B cell (primary cell): Measurements from ENCODE around the gene TOR1AIP2. TPM values are rescaled to one million over a fixed set of nuclear protein-coding genes. Genes with fewer than 3 reads are reported as not detected.

Source experiments
- ATAC-seq: fragments of 200-7000 bp; cut with Tn5 transposase; one replicate; pipeline ENCODE4 v1.10.0; 2021; ENCODE audit warnings: low read depth, mild to moderate bottlenecking, moderate number of reproducible peaks, moderate library complexity
- CTCF ChIA-PET: fragments of 350-600 bp; sonication (Branson Sonifier 250); formaldehyde crosslinking; loops from one replicate; lab custom pipeline; 2021; ENCODE audit warnings: antibody characterized with exemption, inconsistent platforms; lab: Charles Lee
- POLR2A ChIA-PET: fragments of 350-600 bp; sonication (Branson Sonifier 250); formaldehyde crosslinking; loops from one replicate; lab custom pipeline; 2021; ENCODE audit warnings: antibody characterized with exemption; lab: Charles Lee
- DNase-seq: peaks from one replicate; pipeline ENCODE4 v3.0.0; 2013
- H2AFZ ChIP-seq: 2 replicates; pipeline ENCODE4 v1.6.1; 2012; ENCODE audit warnings: mild to moderate bottlenecking, low read depth, low read length; ENCODE audit not compliant: insufficient read depth, poor library complexity, severe bottlenecking
- H3K27ac ChIP-seq, 2 donors: 1 replicate in 1 of 2; 2 replicates in 1 of 2; pipeline ENCODE4 v1.5.1; 2012 to 2013; ENCODE audit warnings: low read length in 2 of 2, mild to moderate bottlenecking in 2 of 2, moderate library complexity in 1 of 2
- H3K27me3 ChIP-seq, 4 experiments: fragments of 200-600 bp in 1 of 4; sonication (generic) in 1 of 4; replicated peaks in 1 of 4; 1 replicate in 2 of 4; 2 replicates in 2 of 4; pipeline versions ENCODE4 v1.6.1 to v1.7.0; 2013 to 2016; ENCODE audit warnings: low read length in 3 of 4, mild to moderate bottlenecking in 2 of 4, mixed read lengths in 1 of 4, moderate library complexity in 1 of 4; ENCODE audit not compliant: insufficient read depth in 4 of 4, control insufficient read depth in 3 of 4; ENCODE audit errors: control extremely low read depth in 1 of 4
- H3K36me3 ChIP-seq, 2 experiments: replicated peaks in 1 of 2; 1 replicate in 1 of 2; 2 replicates in 1 of 2; pipeline versions ENCODE4 v1.6.1 to v1.7.1; 2013; ENCODE audit warnings: low read length in 1 of 2; ENCODE audit not compliant: insufficient read depth in 2 of 2, control insufficient read depth in 1 of 2; ENCODE audit errors: control extremely low read depth in 1 of 2, extremely low read depth in 1 of 2
- H3K4me1 ChIP-seq, 2 donors: fragments of 200-600 bp in 1 of 2; sonication (generic) in 1 of 2; 1 replicate in 1 of 2; 2 replicates in 1 of 2; pipeline versions ENCODE4 v1.5.1 to v1.6.1; 2013 to 2017; ENCODE audit warnings: low read length in 2 of 2; ENCODE audit not compliant: control insufficient read depth in 2 of 2, insufficient read depth in 2 of 2
- H3K4me2 ChIP-seq: replicated peaks from 2 replicates; pipeline ENCODE3; 2012; ENCODE audit warnings: mild to moderate bottlenecking, low read depth, low read length; ENCODE audit not compliant: poor library complexity, severe bottlenecking
- H3K4me3 ChIP-seq, 5 experiments: fragments of 200-600 bp in 1 of 5; sonication (generic) in 1 of 5; 1 replicate in 3 of 5; 2 replicates in 2 of 5; pipeline versions ENCODE4 v1.5.1 to v1.7.0; 2011 to 2016; ENCODE audit warnings: low read length in 4 of 5, mild to moderate bottlenecking in 4 of 5, low read depth in 2 of 5, control low read depth in 1 of 5, moderate library complexity in 1 of 5; ENCODE audit not compliant: insufficient read depth in 1 of 5; ENCODE audit errors: control extremely low read depth in 1 of 5, extremely low read depth in 1 of 5
- H3K79me2 ChIP-seq: fragments of 200-600 bp; sonication (generic); one replicate; pipeline ENCODE4 v1.6.0; 2016; ENCODE audit warnings: low read length; ENCODE audit not compliant: control insufficient read depth, insufficient read depth
- H3K9ac ChIP-seq: fragments of 200-600 bp; sonication (generic); 2 replicates; pipeline ENCODE4 v1.6.1; 2017; ENCODE audit warnings: mild to moderate bottlenecking, low read length, moderate library complexity
- H3K9me3 ChIP-seq, 3 donors: one replicate each; pipeline versions ENCODE4 v1.6.1 to v1.7.1; 2013; ENCODE audit warnings: low read length in 2 of 3; ENCODE audit not compliant: control insufficient read depth in 2 of 3, insufficient read depth in 1 of 3; ENCODE audit errors: control extremely low read depth in 1 of 3
- H4K20me1 ChIP-seq: 2 replicates; pipeline ENCODE4 v1.6.0; 2012; ENCODE audit warnings: mild to moderate bottlenecking, low read length; ENCODE audit not compliant: insufficient read depth, control insufficient read depth, poor library complexity, severe bottlenecking
- H3K27ac Mint-ChIP-seq: one replicate; pipeline ENCODE4 v1.8.0; 2021; ENCODE audit warnings: mixed read lengths
- H3K27me3 Mint-ChIP-seq: one replicate; pipeline ENCODE4 v1.8.0; 2021; ENCODE audit warnings: mixed read lengths
- H3K4me1 Mint-ChIP-seq: one replicate; pipeline ENCODE4 v1.8.0; 2021; ENCODE audit warnings: mixed read lengths
- H3K4me3 Mint-ChIP-seq: one replicate; pipeline ENCODE4 v1.8.0; 2021; ENCODE audit warnings: mixed read lengths
- H3K9me3 Mint-ChIP-seq: one replicate; pipeline ENCODE4 v1.8.0; 2022; ENCODE audit warnings: mixed read lengths; ENCODE audit not compliant: insufficient read depth
- CTCF ChIP-seq: fragments of 200-600 bp; IDR thresholded peaks from one replicate; pipeline ENCODE4 v1.8.0; 2022; ENCODE audit warnings: antibody characterized with exemption, mild to moderate bottlenecking
- EZH2 ChIP-seq: IDR thresholded peaks from 2 replicates; pipeline ENCODE4 v1.6.1; 2012; ENCODE audit warnings: borderline replicate concordance, low read depth, mild to moderate bottlenecking, moderate library complexity, low read length; ENCODE audit not compliant: insufficient read depth, poor library complexity, severe bottlenecking
- WGBS: methylation state at CpG from one replicate; pipeline ENCODE4 v1.1.5; 2013; ENCODE audit warnings: missing lambda C conversion rate; ENCODE audit not compliant: insufficient coverage; 5-methylcytosine and 5-hydroxymethylcytosine counted together
- intact Hi-C: fragments of 100-400 bp; cut with micrococcal nuclease; formaldehyde crosslinking; loops from one replicate; pipeline ENCODE4 v1.10.0; 2022
- polyA plus RNA-seq: library from polyadenylated mRNA; depleted of rRNA; stranded (reverse); fragments of >200 nt; gene quantifications from 2 replicates; pipeline ENCODE4 v1.2.3, GENCODE V29; 2012
- total RNA-seq, 2 donors: library from RNA; stranded (reverse); fragments of 120-200 nt in 1 of 2; gene quantifications; 1 replicate in 1 of 2; 2 replicates in 1 of 2; pipeline versions ENCODE4 v1.2.3 to v1.2.4, GENCODE V29; 2013 to 2022

TOR1AIP2 gene
- total and polyA plus RNA-seq, 2 donors (not counting 1 experiment from before 2014, with no cell fraction given): 13.6 to 54.4 TPM

- ATAC-seq (no peak), DNase-seq (no peak)
- Histone ChIP-seq H2AFZ (no peak overlapping the region), H3K4me2 (no peak overlapping the region), H3K9me3 (no peaks in the 10 kb centered on the region), H3K4me3 (no peak overlapping the region), H3K9ac (no peak overlapping the region), H3K4me1 (no peaks in the 10 kb centered on the region), H3K27ac (no peak overlapping the region), H3K79me2 (no peaks in the 10 kb centered on the region), H4K20me1 (no peaks in the 10 kb centered on the region), H3K36me3 (no peaks in the 10 kb centered on the region), H3K27me3 (peaks cover 0 to 4% (median 0%) of the 10 kb centered on the region in 4 experiments)
- ChIA-PET CTCF (interaction anchor here (1.7 kb wide), 1 partner anchor 14 kb away, joined by 6 read pairs; no protein-coding TSS in a partner anchor), POLR2A (no interaction called here)
- 93% methylated on average over 9 of the region's 9 CpGs for WGBS
- Mint-ChIP-seq H3K27me3 (peaks cover 18% of the 10 kb centered on the region), H3K27ac (no peak overlapping the region), H3K4me3 (no peak overlapping the region), H3K4me1 (no peaks in the 10 kb centered on the region), H3K9me3 (no peaks in the 10 kb centered on the region)
- TF ChIP-seq EZH2 (no peak), CTCF (no peak)
- intact Hi-C loops: no loop called here
Measured at GRCh38 chr1:179828554-179829110, 49.0 kb downstream of the TOR1AIP2 start.

GRCh38 chr1:179826626-179827280 is 50.9 kb downstream of the TOR1AIP2 start:
- peaks cover 18% of the 10 kb centered on the region for H3K27me3 Mint-ChIP-seq

More at GRCh38 chr1:179826626-179827280, 50.9 kb downstream of the TOR1AIP2 start:
- H3K9ac ChIP-seq: no peak overlapping the region
- no peak for DNase-seq
- H3K27ac ChIP-seq: no peak overlapping the region
- ChIA-PET CTCF (interaction anchor here (0.5 to 1.7 kb wide), 2 partner anchors 12 to 37 kb away, joined by 3 to 6 read pairs; no protein-coding TSS in a partner anchor), POLR2A (no interaction called here)
- H2AFZ ChIP-seq: no peak overlapping the region
- no peak overlapping the region for H3K4me3 ChIP-seq
- no peaks in the 10 kb centered on the region for H3K36me3 ChIP-seq
- intact Hi-C loops: no loop called here
- WGBS: 97% methylated on average over 4 of the region's 7 CpGs
- no peak overlapping the region for H3K27ac Mint-ChIP-seq
- H3K4me1 Mint-ChIP-seq: no peaks in the 10 kb centered on the region
- no peaks in the 10 kb centered on the region for H3K9me3 ChIP-seq
- no peaks in the 10 kb centered on the region for H3K79me2 ChIP-seq
- H4K20me1 ChIP-seq: no peaks in the 10 kb centered on the region
- H3K4me3 Mint-ChIP-seq: no peak overlapping the region
- ATAC-seq: no peak
- TF ChIP-seq EZH2 (no peak), CTCF (no peak)
- no peak overlapping the region for H3K4me2 ChIP-seq
- H3K9me3 Mint-ChIP-seq: no peaks in the 10 kb centered on the region
- H3K4me1 ChIP-seq: no peaks in the 10 kb centered on the region
- H3K27me3 ChIP-seq: peaks cover 0 to 4% (median 0%) of the 10 kb centered on the region in 4 experiments
